ENCODE results near the gene FOXO1.

DNA sequence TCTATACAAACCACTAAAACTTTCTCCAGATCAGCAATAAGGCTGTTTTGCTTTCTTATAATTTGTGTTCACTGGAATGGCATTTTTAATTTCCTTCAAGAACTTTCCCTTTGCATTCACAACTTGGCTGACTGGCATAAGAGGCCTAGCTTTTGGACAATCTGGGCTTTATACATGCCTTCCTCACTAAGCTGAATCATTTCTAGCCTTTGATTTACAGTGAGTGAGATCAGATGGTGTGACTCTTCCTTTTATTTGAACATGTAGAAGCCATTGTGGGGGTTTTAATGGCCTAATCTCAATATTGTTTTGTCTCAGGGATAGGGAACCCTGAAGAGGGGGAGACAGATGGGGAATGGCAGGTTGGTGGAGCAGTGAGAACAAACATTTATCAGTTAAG lies 82.7 kb downstream of the FOXO1 start:
- TF ChIP-seq POLR2A (IDR thresholded peaks at IDR 0.05; ENCODE audit: low read depth, low read length) = no peak
- TF ChIP-seq TAF1 (IDR thresholded peaks at IDR 0.05; ENCODE audit: borderline replicate concordance, low read depth, low read length) = no peak

Measured in GM12892 (cell line).